K562 (cell line): ENCODE data around the gene MALRD1. TPM values are rescaled to one million over a fixed set of nuclear protein-coding genes. Genes with fewer than 3 reads are reported as not detected.
"Not testable (repeated sequence)": the region's sequence is repeated elsewhere in the genome, so short reads cannot be mapped to it uniquely, and the experiment has no call there.

Experiments used
- ATAC-seq: fragments of 200-7000 bp; cut with Tn5 transposase; 3 replicates; pipeline ENCODE4 v1.9.1; 2020; ENCODE audit warnings: moderate library complexity
- BruUV-seq: library from RNA; stranded (reverse); fragments of 400-500 nt; replicated peaks from 2 replicates; lab custom pipeline; 2021; lab: Mats Ljungman, UMichigan
- CTCF ChIA-PET: fragments of 300-600 bp; formaldehyde crosslinking; extraction: SDS; loops from one replicate; lab custom pipeline; 2021; ENCODE audit warnings: low intra/inter-chr PET ratio; lab: Yijun Ruan, JAX
- POLR2A ChIA-PET: fragments of 300-600, 350-650 bp; sonication (Branson Sonifier 250); formaldehyde crosslinking; extraction: SDS; loops from one replicate; lab custom pipeline; 2021; ENCODE audit warnings: antibody characterized with exemption, inconsistent platforms; lab: Yijun Ruan, JAX
- DNase-seq, 4 experiments: peaks; one replicate each; pipeline versions ENCODE4 v3.0.0 to v3.0.0-alpha.2; 2011 to 2018; ENCODE audit warnings: low spot score in 3 of 4, mixed read lengths in 3 of 4; ENCODE audit errors: extremely low read depth in 1 of 4
- FAIRE-seq: peaks from 2 replicates; lab custom pipeline; 2011; peaks lifted over from hg19 to GRCh38; lab: Jason Lieb, UNC
- H2AFZ ChIP-seq: 2 replicates; pipeline ENCODE4 v1.6.0; 2011; ENCODE audit warnings: low read depth, low read length, control low read depth, inconsistent platforms
- H3K27ac ChIP-seq: fragments of 200-600 bp; 3 replicates; pipeline ENCODE4 v1.8.0; 2011; ENCODE audit warnings: low read depth, mild to moderate bottlenecking, control low read depth, inconsistent platforms, low read length, moderate library complexity, mixed read lengths; ENCODE audit errors: extremely low read depth
- H3K27me3 ChIP-seq, 2 experiments: fragments of 300-600 bp in 1 of 2; 2 replicates in 1 of 2; 3 replicates in 1 of 2; pipeline versions ENCODE4 v1.6.0 to v1.8.0; 2011; ENCODE audit warnings: inconsistent platforms in 2 of 2, low read length in 2 of 2, mild to moderate bottlenecking in 1 of 2, mixed read lengths in 1 of 2, moderate library complexity in 1 of 2; ENCODE audit not compliant: control insufficient read depth in 2 of 2, insufficient read depth in 2 of 2
- H3K36me3 ChIP-seq: fragments of 300-600 bp; 3 replicates; pipeline ENCODE4 v1.8.0; 2011; ENCODE audit warnings: mild to moderate bottlenecking, low read length, inconsistent platforms; ENCODE audit not compliant: control insufficient read depth, insufficient read depth
- H3K4me1 ChIP-seq, 2 experiments: fragments of 200-600 bp in 1 of 2; replicated peaks in 1 of 2; 2 replicates in 1 of 2; 3 replicates in 1 of 2; pipeline versions ENCODE4 v1.5.1 to v1.8.0; 2011; ENCODE audit warnings: inconsistent platforms in 2 of 2, low read length in 2 of 2, mild to moderate bottlenecking in 1 of 2, mixed read lengths in 1 of 2, moderate library complexity in 1 of 2; ENCODE audit not compliant: control insufficient read depth in 2 of 2, insufficient read depth in 2 of 2
- H3K4me2 ChIP-seq: 2 replicates; pipeline ENCODE4 v1.6.1; 2011; ENCODE audit warnings: low read length, control low read depth, inconsistent platforms, mixed read lengths; ENCODE audit not compliant: insufficient read depth
- H3K4me3 ChIP-seq: fragments of 200-600 bp; sonication (generic), shearing (Covaris generic); 2 replicates; pipeline ENCODE4 v1.5.1; 2016; ENCODE audit warnings: control low read depth, inconsistent platforms
- H3K79me2 ChIP-seq: fragments of 200-600 bp; 3 replicates; pipeline ENCODE4 v1.8.0; 2011; ENCODE audit warnings: low read length, inconsistent platforms; ENCODE audit not compliant: control insufficient read depth, insufficient read depth
- H3K9ac ChIP-seq, 2 experiments: 2 replicates each; pipeline versions ENCODE4 v1.6.0 to v1.6.1; 2011; ENCODE audit warnings: low read depth in 2 of 2, low read length in 2 of 2, control low read depth in 1 of 2, inconsistent platforms in 1 of 2, mild to moderate bottlenecking in 1 of 2, mixed read lengths in 1 of 2; ENCODE audit not compliant: insufficient read depth in 1 of 2
- H3K9me1 ChIP-seq: one replicate; pipeline ENCODE4 v1.6.0; 2011; ENCODE audit warnings: inconsistent platforms, mild to moderate bottlenecking, low read length, moderate library complexity; ENCODE audit not compliant: control insufficient read depth, insufficient read depth
- H3K9me3 ChIP-seq: replicated peaks from 2 replicates; pipeline ENCODE4 v1.5.1; 2011; ENCODE audit warnings: low read depth, low read length, inconsistent platforms; ENCODE audit not compliant: control insufficient read depth, insufficient read depth
- H4K20me1 ChIP-seq: replicated peaks from 2 replicates; pipeline ENCODE4 v1.6.1; 2011; ENCODE audit warnings: low read length, inconsistent platforms, mixed read lengths; ENCODE audit not compliant: control insufficient read depth, insufficient read depth
- ATF1 ChIP-seq, 2 experiments: fragments of 450-650 bp in 1 of 2; IDR thresholded peaks; 2 replicates each; pipeline ENCODE4 v1.6.1; 2016; ENCODE audit warnings: missing compliant biosample characterization in 1 of 2, missing genetic modification characterization in 1 of 2
- CREM ChIP-seq: IDR thresholded peaks from 2 replicates; pipeline ENCODE4 v1.6.1; 2014; ENCODE audit warnings: antibody characterized with exemption, low read depth
- HDGF ChIP-seq: fragments of 450-650 bp; IDR thresholded peaks from 2 replicates; pipeline ENCODE4 v1.6.1; 2016
- MTA3 ChIP-seq: fragments of 450-650 bp; formaldehyde crosslinking; IDR thresholded peaks from 2 replicates; pipeline ENCODE4 v1.6.1; 2017; ENCODE audit warnings: mild to moderate bottlenecking, borderline replicate concordance
- NR4A1 ChIP-seq, 2 experiments: fragments of 250-450 bp in 1 of 2; fragments of 450-650 bp in 1 of 2; sonication (Bioruptor Pico) in 1 of 2; IDR thresholded peaks; 2 replicates each; pipeline versions ENCODE4 v1.4.0 to v1.6.1; 2016 to 2020; ENCODE audit warnings: mild to moderate bottlenecking in 2 of 2, missing compliant biosample characterization in 1 of 2, missing genetic modification characterization in 1 of 2, moderate library complexity in 1 of 2
- POLR2AphosphoS5 ChIP-seq: IDR thresholded peaks from 2 replicates; pipeline ENCODE4 v1.6.1; 2011; ENCODE audit warnings: mild to moderate bottlenecking, low read depth, low read length, moderate library complexity; ENCODE audit not compliant: control insufficient read depth, insufficient read depth
- POLR2B ChIP-seq: fragments of 450-650 bp; IDR thresholded peaks from 2 replicates; pipeline ENCODE4 v1.6.1; 2018; ENCODE audit warnings: low read depth; ENCODE audit not compliant: partially characterized antibody
- RBFOX2 ChIP-seq: fragments of 200-400 bp; formaldehyde crosslinking; IDR thresholded peaks from 2 replicates; pipeline ENCODE4 v1.6.1; 2017; ENCODE audit warnings: low read depth, mild to moderate bottlenecking, low read length, moderate library complexity
- SREBF1 ChIP-seq: fragments of 150-350 bp; IDR thresholded peaks from 2 replicates; pipeline ENCODE4 v1.6.1; 2014; ENCODE audit warnings: antibody characterized with exemption, low read depth, low read length, borderline replicate concordance
- STAT6 ChIP-seq: sonication (generic); formaldehyde crosslinking; IDR thresholded peaks from 2 replicates; pipeline ENCODE4 v1.8.1; 2023; ENCODE audit warnings: mild to moderate bottlenecking, missing genetic modification reagents
- TSC22D4 ChIP-seq: fragments of 450-650 bp; IDR thresholded peaks from 2 replicates; pipeline ENCODE4 v1.6.1; 2016; ENCODE audit warnings: missing genetic modification characterization, missing biosample characterization, control low read depth
- ZNF3 ChIP-seq: fragments of 250-450 bp; sonication (Bioruptor Pico); IDR thresholded peaks from 2 replicates; pipeline ENCODE4 v1.5.0; 2021; ENCODE audit warnings: mild to moderate bottlenecking, moderate library complexity
- ZNF780A ChIP-seq: fragments of 250-450 bp; sonication (Bioruptor Pico); IDR thresholded peaks from 2 replicates; pipeline ENCODE4 v1.5.0; 2021; ENCODE audit warnings: mild to moderate bottlenecking
- WGBS: fragments of 100-300 bp; shearing (Covaris generic); methylation state at CpG from one replicate; pipeline ENCODE4 v1.1.6; 2016; ENCODE audit warnings: low coverage, mixed read lengths; ENCODE audit not compliant: insufficient coverage; ENCODE audit errors: missing lambda C conversion rate; 5-methylcytosine and 5-hydroxymethylcytosine counted together
- in situ Hi-C: fragments of 300-500 bp; cut with MboI; formaldehyde crosslinking; loops from 4 replicates; pipeline ENCODE4 v1.15.0; 2018; ENCODE audit warnings: inconsistent platforms, mixed read lengths
- intact Hi-C: fragments of 100-400 bp; cut with micrococcal nuclease; formaldehyde crosslinking; loops from 2 replicates; pipeline ENCODE4 v1.14.2; 2022
- polyA plus RNA-seq, 8 experiments: library from polyadenylated mRNA; depleted of rRNA in 4 of 8; stranded (reverse) in 5 of 8; unstranded in 3 of 8; fragments of >200 nt; fragmentation: Nextera tagmentation in 2 of 8; fragmentation: Illumina TruSeq in 1 of 8; extraction: Ambion mirVana in 2 of 8; extraction: Trizol in 1 of 8; gene quantifications; 2 replicates each; pipeline versions ENCODE4 v1.2.1 to v1.2.3, GENCODE V29; 2011 to 2014; ENCODE audit warnings: inconsistent platforms in 1 of 8, missing spikeins in 1 of 8
- total RNA-seq, 7 experiments: library from RNA; depleted of rRNA in 6 of 7; stranded (reverse); fragments of >200 nt in 6 of 7; fragmentation: Illumina TruSeq in 2 of 7; extraction: Trizol in 2 of 7; gene quantifications; 2 replicates each; pipeline versions ENCODE4 v1.2.1 to v1.2.3, GENCODE V29; 2011 to 2021; ENCODE audit warnings: low replicate concordance in 1 of 7

Gene MALRD1
- total and polyA plus RNA-seq, 9 of the 15 experiments (the other 6 are each of a cell fraction or from before 2014, with no cell fraction given): not detected

GRCh38 chr10:19767876-19768275 is 719.3 kb downstream of the MALRD1 start (continued):
- TF ChIP-seq HDGF (no peak), CREM (no peak), NR4A1 (CRISPR knock-in tag; IDR thresholded peaks at IDR 0.05) (no peak), NR4A1 (tag; IDR thresholded peaks at IDR 0.05) (no peak)
- TF ChIP-seq, all 486 proteins: peak for 0

- H3K27me3 ChIP-seq, ATAC-seq, H3K9me3 ChIP-seq, BruUV-seq, CTCF ChIA-PET, in situ Hi-C loops, H3K9me1 ChIP-seq, H4K20me1 ChIP-seq, H3K79me2 ChIP-seq, H3K4me2 ChIP-seq, DNase-seq, H3K4me1 ChIP-seq, FAIRE-seq, POLR2A ChIA-PET, intact Hi-C loops, H2AFZ ChIP-seq, H3K36me3 ChIP-seq, H3K4me3 ChIP-seq, H3K9ac ChIP-seq, H3K27ac ChIP-seq: not testable (repeated sequence)
- WGBS: 0% methylated on average over 2 of the region's 3 CpGs
Observed at GRCh38 chr10:19769826-19770225, 721.2 kb downstream of the MALRD1 start.

GRCh38 chr10:19772972-19773371 is 724.4 kb downstream of the MALRD1 start:
- Histone ChIP-seq H2AFZ (no peak overlapping the region), H3K4me2 (no peak overlapping the region), H3K9me3 (no peaks in the 10 kb centered on the region; the same call in 1 of the 2 replicates), H3K9me1 (no peaks in the 10 kb centered on the region), H3K9ac (no peak overlapping the region), H3K36me3 (no peaks in the 10 kb centered on the region), H3K79me2 (no peaks in the 10 kb centered on the region), H3K4me1 (no peaks in the 10 kb centered on the region; a peak in 1 of 5 replicates), H3K27ac (no peak overlapping the region), H4K20me1 (no peaks in the 10 kb centered on the region), H3K4me3 (no peak overlapping the region), H3K27me3 (no peaks in the 10 kb centered on the region)
- no TSS peak for BruUV-seq
- ChIA-PET POLR2A (interaction anchor here (0.6 kb wide), 1 partner anchor 25 kb away, joined by 3 read pairs; no protein-coding TSS in a partner anchor), CTCF (no interaction called here)
- in situ Hi-C loops (no loop called here), intact Hi-C loops (no loop called here)
- FAIRE-seq: no peak
- ATAC-seq: no peak
- 0% methylated on average over 2 of the region's 2 CpGs for WGBS
- DNase-seq: no peak
- TF ChIP-seq STAT6 (CRISPR knock-in tag) (no peak), ATF1 (CRISPR knock-in tag; IDR thresholded peaks at IDR 0.05) (no peak), ATF1 (tag; IDR thresholded peaks at IDR 0.05) (no peak), POLR2AphosphoS5 (no peak), SREBF1 (no peak), ZNF780A (no peak), RBFOX2 (no peak), POLR2B (no peak), MTA3 (no peak), ZNF3 (CRISPR knock-in tag) (no peak), TSC22D4 (tag) (no peak)
